GM13977 (cell line): ENCODE data around the gene FABP3.
A peak's percentile ranks its signal among the peaks of the same experiment; 100 is the strongest.

Experiments used
- DNase-seq: peaks from one replicate; pipeline ENCODE4 v3.0.0; 2012; ENCODE audit warnings: low spot score
- in situ Hi-C: fragments of 300-500 bp; cut with MboI; formaldehyde crosslinking; loops from one replicate; pipeline ENCODE4 v1.12.0; 2022; ENCODE audit warnings: low sequenced_read_pairs, low pct_unique_long_range_greater_than_20kb, mixed read lengths, inconsistent platforms; ENCODE audit not compliant: unreplicated experiment
- TF ChIP-seq, protein P1 (sequence below): IDR thresholded peaks from 2 replicates; pipeline ENCODE4 v1.5.1; 2012; ENCODE audit warnings: mild to moderate bottlenecking, control low read depth; ENCODE audit not compliant: insufficient read depth; ENCODE audit errors: extremely low read depth, missing control alignments

Gene FABP3

DNA sequence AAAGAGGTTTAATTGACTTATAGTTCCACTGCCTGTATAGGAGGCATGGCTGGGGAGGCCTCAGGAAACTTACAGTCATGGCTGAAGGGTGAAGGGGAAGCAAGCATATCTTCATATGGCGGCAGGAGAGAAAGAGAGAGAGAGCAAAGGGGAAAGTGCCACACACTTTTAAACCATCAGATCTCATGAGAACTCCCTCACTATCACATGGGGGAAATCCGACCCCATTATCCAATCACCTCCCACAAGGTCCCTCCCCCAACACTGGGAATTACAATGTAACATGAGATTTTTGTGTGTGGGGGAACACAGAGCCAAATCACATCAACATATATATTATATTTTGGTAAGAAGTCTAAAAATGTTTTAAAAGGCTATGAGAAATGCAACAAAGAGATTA, 27.2 kb downstream of the FABP3 start:
- in situ Hi-C loops, result no loop called here

DNA sequence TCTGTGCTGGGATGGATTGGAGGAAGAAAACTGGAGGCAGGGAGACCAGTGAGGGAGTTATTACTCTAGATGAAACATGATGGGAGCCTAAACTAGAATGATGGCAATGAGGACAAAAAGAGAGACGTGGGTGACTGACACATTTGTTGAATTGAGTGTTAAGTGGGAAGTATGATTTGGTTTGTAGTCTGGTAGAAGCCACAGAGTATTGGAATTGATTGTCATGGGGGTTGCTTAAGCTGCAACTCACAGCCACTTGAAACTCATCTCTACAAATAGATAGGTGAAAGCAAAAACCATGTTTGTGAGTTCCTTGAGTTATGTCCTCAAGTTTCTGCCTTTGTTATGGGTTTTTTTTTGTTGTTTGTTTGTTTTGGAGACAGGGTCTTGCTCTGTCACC, 28.4 kb downstream of the FABP3 start:
- in situ Hi-C loops, result no loop called here
- TF ChIP-seq, protein P1, sequence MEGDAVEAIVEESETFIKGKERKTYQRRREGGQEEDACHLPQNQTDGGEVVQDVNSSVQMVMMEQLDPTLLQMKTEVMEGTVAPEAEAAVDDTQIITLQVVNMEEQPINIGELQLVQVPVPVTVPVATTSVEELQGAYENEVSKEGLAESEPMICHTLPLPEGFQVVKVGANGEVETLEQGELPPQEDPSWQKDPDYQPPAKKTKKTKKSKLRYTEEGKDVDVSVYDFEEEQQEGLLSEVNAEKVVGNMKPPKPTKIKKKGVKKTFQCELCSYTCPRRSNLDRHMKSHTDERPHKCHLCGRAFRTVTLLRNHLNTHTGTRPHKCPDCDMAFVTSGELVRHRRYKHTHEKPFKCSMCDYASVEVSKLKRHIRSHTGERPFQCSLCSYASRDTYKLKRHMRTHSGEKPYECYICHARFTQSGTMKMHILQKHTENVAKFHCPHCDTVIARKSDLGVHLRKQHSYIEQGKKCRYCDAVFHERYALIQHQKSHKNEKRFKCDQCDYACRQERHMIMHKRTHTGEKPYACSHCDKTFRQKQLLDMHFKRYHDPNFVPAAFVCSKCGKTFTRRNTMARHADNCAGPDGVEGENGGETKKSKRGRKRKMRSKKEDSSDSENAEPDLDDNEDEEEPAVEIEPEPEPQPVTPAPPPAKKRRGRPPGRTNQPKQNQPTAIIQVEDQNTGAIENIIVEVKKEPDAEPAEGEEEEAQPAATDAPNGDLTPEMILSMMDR, result no peak
- no peak for DNase-seq

More for the DNA sequence above, 27.2 kb downstream of the FABP3 start:
- TF ChIP-seq, protein P1, result no peak
- DNase-seq, result no peak

DNA sequence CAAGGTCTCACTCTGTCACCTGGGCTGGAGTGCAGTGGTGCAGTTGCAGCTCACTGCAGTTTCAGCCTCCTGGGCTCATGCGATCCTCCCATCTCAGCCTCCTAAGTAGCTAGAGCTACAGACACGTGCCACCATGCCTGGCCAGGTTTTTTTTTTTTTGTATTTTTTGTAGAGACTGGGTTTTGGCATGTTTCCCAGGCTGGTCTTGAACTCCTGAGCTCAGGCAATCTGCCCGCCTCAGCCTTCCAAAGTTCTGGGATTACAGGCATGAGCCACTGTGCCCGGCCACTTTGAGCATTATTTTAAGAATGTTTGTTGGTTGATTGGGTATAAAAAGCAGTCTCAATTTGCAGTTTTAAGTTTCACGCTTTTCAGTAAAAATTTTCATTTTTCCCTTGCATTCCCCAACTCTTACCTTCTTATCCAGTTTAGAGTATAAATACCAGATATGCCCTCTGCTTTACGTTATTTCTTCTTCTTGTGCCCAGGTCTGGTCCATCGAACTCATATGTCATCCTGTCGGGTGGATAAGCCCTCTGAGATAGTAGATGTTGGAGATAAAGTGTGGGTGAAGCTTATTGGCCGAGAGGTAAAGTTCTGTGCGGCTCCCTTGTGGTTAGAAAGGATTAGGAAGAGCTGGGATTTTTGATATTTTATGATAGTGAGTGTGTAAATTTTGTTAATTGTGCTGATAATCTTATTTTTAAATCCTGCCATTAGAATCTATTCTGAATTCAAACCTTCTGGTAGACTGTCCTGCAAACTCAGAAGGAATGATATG, 36.0 kb downstream of the FABP3 start:
- TF ChIP-seq, protein P1, result no peak
- DNase-seq, result no peak
- in situ Hi-C loops, result no loop called here

DNA sequence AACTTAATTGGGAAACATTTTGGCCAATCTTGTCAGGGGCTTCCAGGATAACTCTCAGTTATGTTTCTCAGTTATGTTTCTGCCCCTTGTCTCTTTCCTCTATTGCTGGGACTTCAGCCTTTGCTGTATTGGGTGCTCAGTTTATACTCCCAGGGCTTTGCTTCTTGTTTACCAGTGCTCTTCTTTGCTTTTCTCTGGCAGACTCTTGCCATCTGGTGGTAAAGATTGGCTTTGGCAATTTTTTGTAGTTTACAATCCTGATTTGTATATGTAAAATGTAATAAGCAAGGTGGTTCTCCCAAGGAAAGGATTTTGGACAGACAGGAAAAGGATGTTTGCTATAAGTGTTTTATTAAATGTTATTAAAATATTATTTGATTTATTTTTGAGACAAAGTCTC, 37.9 kb downstream of the FABP3 start:
- in situ Hi-C loops, result no loop called here
- TF ChIP-seq, protein P1, result peak; percentile 51
- DNase-seq, result peak; percentile 33

DNA sequence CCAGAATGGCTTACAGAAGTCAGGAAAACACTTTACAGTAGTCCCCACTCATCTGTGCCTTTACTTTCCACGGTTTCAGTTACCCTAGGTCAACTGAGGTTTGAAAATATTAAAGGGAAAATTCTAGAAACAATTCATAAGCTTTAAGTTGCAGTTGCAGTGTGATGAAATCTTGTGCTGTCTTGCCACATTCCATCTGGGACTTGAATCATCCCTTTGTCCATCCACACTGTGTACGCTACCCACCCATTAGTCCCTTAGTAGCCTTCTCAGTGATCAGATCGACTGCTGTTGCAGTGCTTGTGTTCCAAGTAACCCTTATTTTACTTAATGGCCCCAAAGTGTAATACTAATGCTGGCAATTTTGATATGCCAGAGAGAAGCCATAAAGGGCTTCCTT, 45.5 kb downstream of the FABP3 start:
- TF ChIP-seq, protein P1, result no peak
- in situ Hi-C loops, result no loop called here
- DNase-seq, result no peak

DNA sequence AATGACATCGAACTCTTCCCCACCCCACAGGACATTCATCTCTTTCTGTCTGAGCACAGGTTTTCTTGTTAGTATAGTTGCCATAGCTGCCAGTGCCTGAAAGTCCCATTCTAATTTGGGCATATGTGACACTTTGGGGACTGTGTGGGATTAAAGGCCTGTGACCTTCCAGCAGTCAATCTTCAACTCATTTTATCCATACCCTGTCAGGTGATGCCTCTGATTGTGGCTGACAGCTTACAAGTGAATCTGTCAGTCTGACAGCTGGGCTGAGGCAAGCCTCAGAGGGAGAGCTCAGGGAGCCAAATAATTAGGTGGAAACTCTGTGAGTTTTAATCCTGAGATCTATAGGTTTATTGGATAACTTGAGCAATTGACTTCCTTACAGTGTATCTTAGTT, 46.4 kb downstream of the FABP3 start:
- no peak for DNase-seq
- TF ChIP-seq, protein P1, result no peak
- in situ Hi-C loops, result no loop called here
